HepG2 (cell line): ENCODE data around the gene PTK7. TPM values are rescaled to one million over a fixed set of nuclear protein-coding genes. Genes with fewer than 3 reads are reported as not detected.

Source experiments
- BORCS8-MEF2B ChIP-seq: sonication (generic); formaldehyde crosslinking; IDR thresholded peaks from 2 replicates; pipeline ENCODE4 v1.8.0; 2022; ENCODE audit warnings: mild to moderate bottlenecking, missing genetic modification reagents
- CBX5 ChIP-seq: sonication (generic); formaldehyde crosslinking; IDR thresholded peaks from 2 replicates; pipeline ENCODE4 v1.4.0; 2020; ENCODE audit warnings: missing genetic modification reagents, borderline replicate concordance
- ELK4 ChIP-seq: sonication (generic); formaldehyde crosslinking; IDR thresholded peaks from 2 replicates; pipeline ENCODE4 v1.9.0; 2021; ENCODE audit warnings: missing genetic modification reagents, borderline replicate concordance
- EP300 ChIP-seq, 3 experiments: sonication (generic) in 1 of 3; formaldehyde crosslinking in 1 of 3; IDR thresholded peaks; 2 replicates each; pipeline versions ENCODE4 v1.5.1 to v1.6.1; 2011 to 2020; ENCODE audit warnings: low read depth in 2 of 3, low read length in 2 of 3, borderline replicate concordance in 1 of 3, improper control_type of control experiment in 1 of 3, mild to moderate bottlenecking in 1 of 3, missing genetic modification reagents in 1 of 3, moderate library complexity in 1 of 3
- HBP1 ChIP-seq: IDR thresholded peaks from 2 replicates; pipeline ENCODE4 v1.6.1; 2016; ENCODE audit warnings: low read depth, control low read depth
- KDM6A ChIP-seq: IDR thresholded peaks from 2 replicates; pipeline ENCODE4 v1.6.1; 2016; ENCODE audit warnings: low read depth
- KLF16 ChIP-seq, 2 experiments: sonication (generic) in 1 of 2; formaldehyde crosslinking in 1 of 2; IDR thresholded peaks; 2 replicates each; pipeline versions ENCODE4 v1.6.1 to v1.8.0; 2016 to 2023; ENCODE audit warnings: missing genetic modification reagents in 2 of 2, missing compliant biosample characterization in 1 of 2
- MEIS2 ChIP-seq: sonication (generic); formaldehyde crosslinking; IDR thresholded peaks from 2 replicates; pipeline ENCODE4 v1.9.0; 2021; ENCODE audit warnings: mild to moderate bottlenecking, missing genetic modification reagents
- PRMT3 ChIP-seq: sonication (generic); formaldehyde crosslinking; IDR thresholded peaks from 2 replicates; pipeline ENCODE4 v1.8.1; 2022; ENCODE audit warnings: low read depth, mild to moderate bottlenecking, moderate library complexity, missing genetic modification reagents, borderline replicate concordance
- RFXANK ChIP-seq: IDR thresholded peaks from 2 replicates; pipeline ENCODE4 v1.6.1; 2016
- TOPORS ChIP-seq: sonication (generic); formaldehyde crosslinking; IDR thresholded peaks from 2 replicates; pipeline ENCODE4 v1.8.0; 2023; ENCODE audit warnings: mild to moderate bottlenecking, missing genetic modification reagents
- ZNF20 ChIP-seq: sonication (generic); formaldehyde crosslinking; IDR thresholded peaks from 2 replicates; pipeline ENCODE4 v1.4.0; 2020; ENCODE audit warnings: mild to moderate bottlenecking, moderate library complexity, missing genetic modification reagents
- ZNF24 ChIP-seq: fragments of 450-650 bp; IDR thresholded peaks from 2 replicates; pipeline ENCODE4 v1.6.1; 2017; ENCODE audit warnings: antibody characterized with exemption, mild to moderate bottlenecking
- ZNF557 ChIP-seq: sonication (generic); formaldehyde crosslinking; IDR thresholded peaks from 2 replicates; pipeline ENCODE4 v1.4.0; 2020; ENCODE audit warnings: missing genetic modification reagents
- ZNF670 ChIP-seq: sonication (generic); formaldehyde crosslinking; IDR thresholded peaks from 2 replicates; pipeline ENCODE4 v1.8.0; 2022; ENCODE audit warnings: mild to moderate bottlenecking, missing genetic modification reagents, borderline replicate concordance
- ZNF672 ChIP-seq: sonication (generic); formaldehyde crosslinking; IDR thresholded peaks from 2 replicates; pipeline ENCODE4 v1.8.1; 2022; ENCODE audit warnings: missing genetic modification reagents
- ZNF7 ChIP-seq: IDR thresholded peaks from 2 replicates; pipeline ENCODE4 v1.6.1; 2016; ENCODE audit warnings: missing biosample characterization, missing genetic modification reagents
- polyA plus RNA-seq, 8 experiments: library from polyadenylated mRNA; depleted of rRNA in 3 of 8; stranded (reverse) in 7 of 8; unstranded in 1 of 8; fragments of >200 nt; fragmentation: Illumina TruSeq in 4 of 8; extraction: Trizol in 4 of 8; gene quantifications; 2 replicates each; pipeline versions ENCODE4 v1.2.1 to v1.2.3, GENCODE V29; 2011 to 2016; ENCODE audit warnings: low read depth in 4 of 8, missing spikeins in 1 of 8, mixed read lengths in 1 of 8; ENCODE audit not compliant: insufficient read depth in 1 of 8
- total RNA-seq, 5 experiments: library from RNA; depleted of rRNA; stranded (reverse); fragments of >200 nt; fragmentation: Illumina TruSeq; extraction: Trizol; gene quantifications; 2 replicates each; pipeline ENCODE4 v1.2.3, GENCODE V29; 2016; ENCODE audit warnings: low read depth in 1 of 5
- TF ChIP-seq, protein P1 (sequence below): sonication (generic); formaldehyde crosslinking; IDR thresholded peaks from 2 replicates; pipeline ENCODE4 v1.8.0; 2022; ENCODE audit warnings: mild to moderate bottlenecking, missing genetic modification reagents, moderate library complexity
- TF ChIP-seq, protein P2 (sequence below): sonication (generic); formaldehyde crosslinking; IDR thresholded peaks from 2 replicates; pipeline ENCODE4 v1.4.0; 2020; ENCODE audit warnings: missing genetic modification reagents
- TF ChIP-seq, protein P3 (sequence below): sonication (generic); formaldehyde crosslinking; conservative IDR thresholded peaks from 2 replicates; pipeline ENCODE4 v1.4.0; 2020; ENCODE audit warnings: mild to moderate bottlenecking, missing genetic modification reagents, moderate library complexity

Gene PTK7
- total and polyA plus RNA-seq, 2 of the 13 experiments (the other 11 are each of a cell fraction or from before 2014, with no cell fraction given): 98.5 to 99.8 TPM

DNA sequence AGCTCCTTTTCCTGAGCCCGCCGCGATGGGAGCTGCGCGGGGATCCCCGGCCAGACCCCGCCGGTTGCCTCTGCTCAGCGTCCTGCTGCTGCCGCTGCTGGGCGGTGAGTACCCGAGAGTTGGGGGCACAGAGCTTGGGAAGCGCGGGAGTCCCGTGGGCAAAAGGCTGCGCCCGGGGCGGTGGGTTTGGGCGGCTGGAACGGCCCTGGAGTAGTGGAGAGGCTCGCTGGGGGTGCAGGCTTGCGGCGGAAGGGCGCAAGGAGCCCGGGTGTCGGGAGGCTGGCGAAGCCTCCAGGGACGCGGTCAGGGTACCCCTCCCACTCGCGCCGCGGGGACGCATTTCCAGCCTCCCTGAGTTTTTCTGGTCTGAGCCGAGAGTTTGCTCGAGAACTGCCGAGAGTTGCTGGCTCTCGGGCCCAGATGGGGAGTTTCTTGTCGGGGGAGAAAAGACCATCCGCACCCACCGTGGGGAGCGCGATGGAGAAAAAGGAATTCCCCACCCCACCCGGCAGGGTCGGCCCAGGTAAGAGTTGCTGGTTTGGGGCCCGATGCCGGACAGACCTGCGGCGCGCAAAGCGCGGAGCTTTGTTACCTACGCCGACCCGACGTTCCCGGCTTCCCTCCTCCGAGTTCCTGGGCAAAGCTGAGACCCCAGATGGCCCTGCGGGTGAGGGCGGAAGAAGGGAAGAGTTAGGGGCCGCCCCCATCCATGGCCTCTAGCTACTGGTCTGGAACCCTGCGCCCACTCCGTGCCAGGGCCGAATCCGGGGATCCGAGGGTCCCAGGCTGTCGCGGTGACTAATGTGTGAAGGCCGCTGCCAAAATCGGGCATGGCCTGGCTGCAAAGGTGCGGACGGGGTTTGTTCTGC, 584 bp downstream of the PTK7 start (continued):
- TF ChIP-seq, protein P1, sequence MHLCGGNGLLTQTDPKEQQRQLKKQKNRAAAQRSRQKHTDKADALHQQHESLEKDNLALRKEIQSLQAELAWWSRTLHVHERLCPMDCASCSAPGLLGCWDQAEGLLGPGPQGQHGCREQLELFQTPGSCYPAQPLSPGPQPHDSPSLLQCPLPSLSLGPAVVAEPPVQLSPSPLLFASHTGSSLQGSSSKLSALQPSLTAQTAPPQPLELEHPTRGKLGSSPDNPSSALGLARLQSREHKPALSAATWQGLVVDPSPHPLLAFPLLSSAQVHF (CRISPR knock-in tag): no peak
- TF ChIP-seq EP300 (IDR thresholded peaks at IDR 0.05; ENCODE audit: low read depth in 2 of 2, low read length in 2 of 2) (no peak), EP300 (CRISPR knock-in tag; IDR thresholded peaks at IDR 0.05; ENCODE audit: borderline replicate concordance) (no peak), ZNF24 (no peak), ZNF557 (CRISPR knock-in tag) (no peak), KDM6A (CRISPR knock-in tag) (no peak), RFXANK (no peak), KLF16 (CRISPR knock-in tag; IDR thresholded peaks at IDR 0.05) (0 out of 4 replicates have a peak, but pooled peaks of 1 of the 2 experiments have one; percentile 59), TOPORS (CRISPR knock-in tag) (peak; percentile 73; the same call in 1 of the 2 replicates), ELK4 (CRISPR knock-in tag) (no peak), BORCS8-MEF2B (CRISPR knock-in tag) (peak; percentile 66), PRMT3 (no peak), ZNF672 (CRISPR knock-in tag) (no peak), MEIS2 (CRISPR knock-in tag) (peak; percentile 55), CBX5 (no peak), ZNF670 (CRISPR knock-in tag) (peak; percentile 84), ZNF20 (CRISPR knock-in tag) (no peak), HBP1 (CRISPR knock-in tag) (no peak), ZNF7 (CRISPR knock-in tag) (no peak)
- TF ChIP-seq, protein P2, sequence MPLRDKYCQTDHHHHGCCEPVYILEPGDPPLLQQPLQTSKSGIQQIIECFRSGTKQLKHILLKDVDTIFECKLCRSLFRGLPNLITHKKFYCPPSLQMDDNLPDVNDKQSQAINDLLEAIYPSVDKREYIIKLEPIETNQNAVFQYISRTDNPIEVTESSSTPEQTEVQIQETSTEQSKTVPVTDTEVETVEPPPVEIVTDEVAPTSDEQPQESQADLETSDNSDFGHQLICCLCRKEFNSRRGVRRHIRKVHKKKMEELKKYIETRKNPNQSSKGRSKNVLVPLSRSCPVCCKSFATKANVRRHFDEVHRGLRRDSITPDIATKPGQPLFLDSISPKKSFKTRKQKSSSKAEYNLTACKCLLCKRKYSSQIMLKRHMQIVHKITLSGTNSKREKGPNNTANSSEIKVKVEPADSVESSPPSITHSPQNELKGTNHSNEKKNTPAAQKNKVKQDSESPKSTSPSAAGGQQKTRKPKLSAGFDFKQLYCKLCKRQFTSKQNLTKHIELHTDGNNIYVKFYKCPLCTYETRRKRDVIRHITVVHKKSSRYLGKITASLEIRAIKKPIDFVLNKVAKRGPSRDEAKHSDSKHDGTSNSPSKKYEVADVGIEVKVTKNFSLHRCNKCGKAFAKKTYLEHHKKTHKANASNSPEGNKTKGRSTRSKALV (CRISPR knock-in tag): peak; percentile 96
- TF ChIP-seq, protein P3, sequence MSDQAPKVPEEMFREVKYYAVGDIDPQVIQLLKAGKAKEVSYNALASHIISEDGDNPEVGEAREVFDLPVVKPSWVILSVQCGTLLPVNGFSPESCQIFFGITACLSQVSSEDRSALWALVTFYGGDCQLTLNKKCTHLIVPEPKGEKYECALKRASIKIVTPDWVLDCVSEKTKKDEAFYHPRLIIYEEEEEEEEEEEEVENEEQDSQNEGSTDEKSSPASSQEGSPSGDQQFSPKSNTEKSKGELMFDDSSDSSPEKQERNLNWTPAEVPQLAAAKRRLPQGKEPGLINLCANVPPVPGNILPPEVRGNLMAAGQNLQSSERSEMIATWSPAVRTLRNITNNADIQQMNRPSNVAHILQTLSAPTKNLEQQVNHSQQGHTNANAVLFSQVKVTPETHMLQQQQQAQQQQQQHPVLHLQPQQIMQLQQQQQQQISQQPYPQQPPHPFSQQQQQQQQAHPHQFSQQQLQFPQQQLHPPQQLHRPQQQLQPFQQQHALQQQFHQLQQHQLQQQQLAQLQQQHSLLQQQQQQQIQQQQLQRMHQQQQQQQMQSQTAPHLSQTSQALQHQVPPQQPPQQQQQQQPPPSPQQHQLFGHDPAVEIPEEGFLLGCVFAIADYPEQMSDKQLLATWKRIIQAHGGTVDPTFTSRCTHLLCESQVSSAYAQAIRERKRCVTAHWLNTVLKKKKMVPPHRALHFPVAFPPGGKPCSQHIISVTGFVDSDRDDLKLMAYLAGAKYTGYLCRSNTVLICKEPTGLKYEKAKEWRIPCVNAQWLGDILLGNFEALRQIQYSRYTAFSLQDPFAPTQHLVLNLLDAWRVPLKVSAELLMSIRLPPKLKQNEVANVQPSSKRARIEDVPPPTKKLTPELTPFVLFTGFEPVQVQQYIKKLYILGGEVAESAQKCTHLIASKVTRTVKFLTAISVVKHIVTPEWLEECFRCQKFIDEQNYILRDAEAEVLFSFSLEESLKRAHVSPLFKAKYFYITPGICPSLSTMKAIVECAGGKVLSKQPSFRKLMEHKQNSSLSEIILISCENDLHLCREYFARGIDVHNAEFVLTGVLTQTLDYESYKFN (CRISPR knock-in tag): no peak; the same call in 1 of the 2 replicates
